ENCODE results near the gene GUCD1.

GRCh38 chr22:24571266-24571665 is 16.3 kb upstream of the GUCD1 start:
- TF ChIP-seq, protein P1, sequence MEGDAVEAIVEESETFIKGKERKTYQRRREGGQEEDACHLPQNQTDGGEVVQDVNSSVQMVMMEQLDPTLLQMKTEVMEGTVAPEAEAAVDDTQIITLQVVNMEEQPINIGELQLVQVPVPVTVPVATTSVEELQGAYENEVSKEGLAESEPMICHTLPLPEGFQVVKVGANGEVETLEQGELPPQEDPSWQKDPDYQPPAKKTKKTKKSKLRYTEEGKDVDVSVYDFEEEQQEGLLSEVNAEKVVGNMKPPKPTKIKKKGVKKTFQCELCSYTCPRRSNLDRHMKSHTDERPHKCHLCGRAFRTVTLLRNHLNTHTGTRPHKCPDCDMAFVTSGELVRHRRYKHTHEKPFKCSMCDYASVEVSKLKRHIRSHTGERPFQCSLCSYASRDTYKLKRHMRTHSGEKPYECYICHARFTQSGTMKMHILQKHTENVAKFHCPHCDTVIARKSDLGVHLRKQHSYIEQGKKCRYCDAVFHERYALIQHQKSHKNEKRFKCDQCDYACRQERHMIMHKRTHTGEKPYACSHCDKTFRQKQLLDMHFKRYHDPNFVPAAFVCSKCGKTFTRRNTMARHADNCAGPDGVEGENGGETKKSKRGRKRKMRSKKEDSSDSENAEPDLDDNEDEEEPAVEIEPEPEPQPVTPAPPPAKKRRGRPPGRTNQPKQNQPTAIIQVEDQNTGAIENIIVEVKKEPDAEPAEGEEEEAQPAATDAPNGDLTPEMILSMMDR (IDR thresholded peaks at IDR 0.05): no peak
- no peak for TF ChIP-seq POLR2A (IDR thresholded peaks at IDR 0.05)
